Calu3 (cell line): ENCODE results near the gene FNDC3A. TPM values are rescaled to one million over a fixed set of nuclear protein-coding genes. Genes with fewer than 3 reads are reported as not detected.
"Not testable (repeated sequence)": the region's sequence is repeated elsewhere in the genome, so short reads cannot be mapped to it uniquely, and the experiment has no call there.

ENCODE experiments used
- BruUV-seq: library from RNA; stranded (reverse); fragments of 400-500 nt; replicated peaks from 2 replicates; lab custom pipeline; 2021; lab: Mats Ljungman, UMichigan
- CTCF ChIA-PET: fragments of 300-600 bp; sonication (Branson Sonifier 250); formaldehyde crosslinking; loops from one replicate; lab custom pipeline; 2022; ENCODE audit warnings: antibody characterized with exemption; lab: Charles Lee
- DNase-seq: peaks from one replicate; pipeline ENCODE4 v3.0.0; 2022
- H3K27ac Mint-ChIP-seq: one replicate; pipeline ENCODE4 v1.8.0; 2022; ENCODE audit warnings: mixed read lengths; ENCODE audit not compliant: unreplicated experiment
- H3K27me3 Mint-ChIP-seq: one replicate; pipeline ENCODE4 v1.8.0; 2022; ENCODE audit warnings: mixed read lengths; ENCODE audit not compliant: unreplicated experiment
- H3K36me3 Mint-ChIP-seq: one replicate; pipeline ENCODE4 v1.8.0; 2022; ENCODE audit warnings: mild to moderate bottlenecking, moderate library complexity, mixed read lengths; ENCODE audit not compliant: insufficient read depth, unreplicated experiment
- H3K4me1 Mint-ChIP-seq: one replicate; pipeline ENCODE4 v1.8.0; 2022; ENCODE audit warnings: mild to moderate bottlenecking, low read depth, mixed read lengths; ENCODE audit not compliant: unreplicated experiment
- H3K4me3 Mint-ChIP-seq: one replicate; pipeline ENCODE4 v1.8.0; 2022; ENCODE audit warnings: mild to moderate bottlenecking, low read depth, moderate library complexity, mixed read lengths; ENCODE audit not compliant: unreplicated experiment
- H3K9me3 Mint-ChIP-seq: one replicate; pipeline ENCODE4 v1.8.0; 2022; ENCODE audit warnings: low read depth, mixed read lengths; ENCODE audit not compliant: unreplicated experiment
- intact Hi-C: fragments of 100-400 bp; cut with micrococcal nuclease; formaldehyde crosslinking; loops from one replicate; pipeline ENCODE4 v1.10.0; 2022; ENCODE audit not compliant: unreplicated experiment
- total RNA-seq: library from RNA; stranded (reverse); gene quantifications from 2 replicates; pipeline ENCODE4 v1.2.3, GENCODE V29; 2022
- TF ChIP-seq, protein P1 (sequence below): fragments of 200-600 bp; IDR thresholded peaks from one replicate; pipeline ENCODE4 v1.8.0; 2022; ENCODE audit warnings: antibody characterized with exemption; ENCODE audit not compliant: unreplicated experiment

FNDC3A gene
- total RNA-seq, 1 experiment from 2014 or later: 36.2 TPM

DNA sequence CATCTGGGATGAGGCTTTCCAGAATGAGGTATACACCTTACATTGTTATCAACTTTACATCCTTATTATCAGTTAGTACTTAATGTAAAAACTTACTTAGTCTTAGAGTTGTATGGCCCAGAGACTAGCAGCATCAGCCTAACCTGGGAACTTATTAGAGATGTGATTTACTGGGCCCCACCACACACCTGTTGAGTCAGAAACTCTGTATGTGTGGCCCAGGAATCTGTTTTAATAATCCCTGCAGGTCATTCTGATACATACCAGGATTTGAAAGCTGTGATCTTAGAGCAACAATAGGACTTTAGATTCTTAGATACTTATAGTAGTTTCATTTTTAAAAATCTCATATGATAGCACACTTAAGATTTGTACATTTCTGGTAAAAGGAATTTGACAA lies 17.4 kb downstream of the FNDC3A start:
- H3K27ac Mint-ChIP-seq: no peak overlapping the region
- H3K9me3 Mint-ChIP-seq: peaks cover 3% of the 10 kb centered on the region
- no peaks in the 10 kb centered on the region for H3K4me1 Mint-ChIP-seq
- H3K4me3 Mint-ChIP-seq: no peak overlapping the region
- H3K27me3 Mint-ChIP-seq: no peaks in the 10 kb centered on the region
- H3K36me3 Mint-ChIP-seq: no peaks in the 10 kb centered on the region
- intact Hi-C loops: no loop called here
- TF ChIP-seq, protein P1, sequence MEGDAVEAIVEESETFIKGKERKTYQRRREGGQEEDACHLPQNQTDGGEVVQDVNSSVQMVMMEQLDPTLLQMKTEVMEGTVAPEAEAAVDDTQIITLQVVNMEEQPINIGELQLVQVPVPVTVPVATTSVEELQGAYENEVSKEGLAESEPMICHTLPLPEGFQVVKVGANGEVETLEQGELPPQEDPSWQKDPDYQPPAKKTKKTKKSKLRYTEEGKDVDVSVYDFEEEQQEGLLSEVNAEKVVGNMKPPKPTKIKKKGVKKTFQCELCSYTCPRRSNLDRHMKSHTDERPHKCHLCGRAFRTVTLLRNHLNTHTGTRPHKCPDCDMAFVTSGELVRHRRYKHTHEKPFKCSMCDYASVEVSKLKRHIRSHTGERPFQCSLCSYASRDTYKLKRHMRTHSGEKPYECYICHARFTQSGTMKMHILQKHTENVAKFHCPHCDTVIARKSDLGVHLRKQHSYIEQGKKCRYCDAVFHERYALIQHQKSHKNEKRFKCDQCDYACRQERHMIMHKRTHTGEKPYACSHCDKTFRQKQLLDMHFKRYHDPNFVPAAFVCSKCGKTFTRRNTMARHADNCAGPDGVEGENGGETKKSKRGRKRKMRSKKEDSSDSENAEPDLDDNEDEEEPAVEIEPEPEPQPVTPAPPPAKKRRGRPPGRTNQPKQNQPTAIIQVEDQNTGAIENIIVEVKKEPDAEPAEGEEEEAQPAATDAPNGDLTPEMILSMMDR: no peak
- CTCF ChIA-PET: no interaction called here
- no TSS peak for BruUV-seq
- DNase-seq: no peak

DNA sequence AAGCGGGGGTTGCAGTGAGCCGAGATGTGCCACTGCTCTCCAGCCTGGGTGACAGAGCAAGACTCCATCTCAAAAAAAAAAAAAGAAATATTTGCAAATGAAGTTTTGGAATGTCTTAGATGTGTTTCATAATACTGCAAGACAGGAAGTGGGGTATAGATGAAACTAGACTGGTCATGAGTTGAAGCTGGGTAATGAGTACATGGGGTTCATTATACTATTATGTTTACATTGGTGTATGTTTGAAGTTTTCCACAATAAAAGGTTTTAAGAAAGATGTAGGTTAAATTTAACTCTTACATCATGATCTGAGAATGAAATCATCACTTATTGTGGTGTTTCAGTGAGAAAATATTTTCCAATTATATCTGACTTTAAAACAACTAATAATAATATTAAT lies 19.0 kb downstream of the FNDC3A start:
- CTCF ChIA-PET: no interaction called here
- Mint-ChIP-seq H3K27me3 (no peaks in the 10 kb centered on the region), H3K36me3 (no peaks in the 10 kb centered on the region), H3K4me3 (no peak overlapping the region), H3K27ac (no peak overlapping the region), H3K9me3 (peaks cover 7% of the 10 kb centered on the region), H3K4me1 (no peaks in the 10 kb centered on the region)
- no peak for DNase-seq
- intact Hi-C loops: no loop called here
- no TSS peak for BruUV-seq
- TF ChIP-seq, protein P1: no peak

DNA sequence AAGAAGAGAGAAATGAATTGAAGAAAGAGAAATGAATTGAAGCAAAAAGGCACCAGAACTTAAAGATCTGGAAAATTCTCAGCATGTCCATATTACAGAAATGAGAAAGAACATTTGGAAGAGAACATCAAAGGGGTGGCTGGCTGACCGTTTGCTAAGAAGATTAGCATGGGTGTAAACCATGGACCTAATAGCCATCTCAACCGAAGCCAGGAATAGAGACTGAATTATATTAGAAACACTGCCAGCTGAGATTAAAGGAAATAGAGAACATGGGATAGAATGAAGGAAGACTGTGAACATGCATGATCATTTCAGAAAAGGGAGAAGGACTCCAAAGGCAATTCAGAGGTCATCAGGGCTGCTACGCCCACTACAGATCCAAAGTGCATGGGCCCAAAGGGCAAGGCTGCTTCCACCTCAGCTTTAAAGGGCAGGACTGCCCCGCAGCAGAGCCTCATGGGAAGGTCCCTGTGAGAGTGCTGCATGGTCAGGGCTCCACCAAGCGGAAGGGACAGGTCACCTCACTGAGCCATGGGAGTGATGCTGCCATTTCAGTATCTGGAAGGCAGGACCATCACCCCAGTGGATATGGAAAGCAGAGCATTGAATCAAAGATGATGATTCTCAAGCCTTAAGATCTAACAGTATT lies 23.1 kb downstream of the FNDC3A start:
- H3K9me3 Mint-ChIP-seq: peaks cover 8% of the 10 kb centered on the region
- H3K4me3 Mint-ChIP-seq: no peak overlapping the region
- intact Hi-C loops: no loop called here
- TF ChIP-seq, protein P1: no peak
- no peaks in the 10 kb centered on the region for H3K27me3 Mint-ChIP-seq
- no peaks in the 10 kb centered on the region for H3K36me3 Mint-ChIP-seq
- no peak overlapping the region for H3K27ac Mint-ChIP-seq
- DNase-seq: no peak
- no TSS peak for BruUV-seq
- H3K4me1 Mint-ChIP-seq: no peaks in the 10 kb centered on the region
- CTCF ChIA-PET: no interaction called here

DNA sequence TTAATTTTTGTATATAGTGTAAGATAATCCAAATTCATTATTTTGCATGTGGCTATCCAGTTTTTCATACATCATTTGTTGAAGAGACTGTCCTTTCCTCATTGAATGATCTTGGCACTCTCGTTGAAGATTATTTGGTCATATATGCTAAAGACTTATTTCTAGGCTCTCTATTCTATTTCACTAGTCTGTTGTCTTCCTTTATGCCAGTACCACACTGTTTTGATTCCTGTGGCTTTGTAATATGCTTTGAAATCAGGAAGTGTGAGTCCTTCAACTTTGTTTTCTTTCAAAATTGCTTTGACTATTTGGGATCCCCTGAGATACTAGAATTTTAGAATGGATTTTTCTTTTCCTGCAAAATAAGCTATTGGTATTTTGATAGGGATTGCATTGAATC lies 24.5 kb downstream of the FNDC3A start:
- H3K27ac Mint-ChIP-seq: no peak overlapping the region
- peaks cover 8% of the 10 kb centered on the region for H3K9me3 Mint-ChIP-seq
- no peaks in the 10 kb centered on the region for H3K27me3 Mint-ChIP-seq
- BruUV-seq: no TSS peak
- H3K4me3 Mint-ChIP-seq: no peak overlapping the region
- H3K4me1 Mint-ChIP-seq: no peaks in the 10 kb centered on the region
- no peak for DNase-seq
- no peaks in the 10 kb centered on the region for H3K36me3 Mint-ChIP-seq
- CTCF ChIA-PET: no interaction called here
- intact Hi-C loops: no loop called here
- TF ChIP-seq, protein P1: no peak

DNA sequence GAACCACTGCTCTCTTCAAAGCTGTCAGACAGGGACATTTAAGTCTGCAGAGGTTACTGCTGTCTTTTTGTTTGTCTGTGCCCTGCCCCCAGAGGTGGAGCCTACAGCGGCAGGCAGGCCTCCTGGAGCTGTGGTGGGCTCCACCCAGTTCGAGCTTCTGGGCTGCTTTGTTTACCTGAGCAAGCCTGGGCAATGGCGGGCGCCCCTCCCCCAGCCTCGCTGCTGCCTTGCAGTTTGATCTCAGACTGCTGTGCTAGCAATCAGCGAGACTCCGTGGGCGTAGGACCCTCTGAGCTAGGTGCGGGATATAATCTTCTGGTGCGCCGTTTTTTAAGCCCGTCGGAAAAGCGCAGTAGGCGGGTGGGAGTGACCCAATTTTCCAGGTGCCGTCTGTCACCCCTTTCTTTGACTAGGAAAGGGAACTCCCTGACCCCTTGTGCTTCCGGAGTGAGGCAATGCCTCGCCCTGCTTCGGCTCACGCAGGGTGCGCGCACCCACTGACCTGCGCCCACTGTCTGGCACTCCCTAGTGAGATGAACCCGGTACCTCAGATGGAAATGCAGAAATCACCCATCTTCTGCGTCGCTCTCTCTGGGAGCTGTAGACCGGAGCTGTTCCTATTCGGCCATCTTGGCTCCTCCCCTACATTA lies 43.4 kb downstream of the FNDC3A start:
- H3K4me1 Mint-ChIP-seq, H3K9me3 Mint-ChIP-seq, BruUV-seq, H3K27ac Mint-ChIP-seq, H3K4me3 Mint-ChIP-seq, DNase-seq, CTCF ChIA-PET, H3K27me3 Mint-ChIP-seq, H3K36me3 Mint-ChIP-seq, intact Hi-C loops: not testable (repeated sequence)
